Measurements from ENCODE around the gene MON1A. TPM values are rescaled to one million over a fixed set of nuclear protein-coding genes. Genes with fewer than 3 reads are reported as not detected.

MON1A gene
- total and polyA plus RNA-seq, 4 donors: 4.6 to 9.5 (median 8.2) TPM

DNA sequence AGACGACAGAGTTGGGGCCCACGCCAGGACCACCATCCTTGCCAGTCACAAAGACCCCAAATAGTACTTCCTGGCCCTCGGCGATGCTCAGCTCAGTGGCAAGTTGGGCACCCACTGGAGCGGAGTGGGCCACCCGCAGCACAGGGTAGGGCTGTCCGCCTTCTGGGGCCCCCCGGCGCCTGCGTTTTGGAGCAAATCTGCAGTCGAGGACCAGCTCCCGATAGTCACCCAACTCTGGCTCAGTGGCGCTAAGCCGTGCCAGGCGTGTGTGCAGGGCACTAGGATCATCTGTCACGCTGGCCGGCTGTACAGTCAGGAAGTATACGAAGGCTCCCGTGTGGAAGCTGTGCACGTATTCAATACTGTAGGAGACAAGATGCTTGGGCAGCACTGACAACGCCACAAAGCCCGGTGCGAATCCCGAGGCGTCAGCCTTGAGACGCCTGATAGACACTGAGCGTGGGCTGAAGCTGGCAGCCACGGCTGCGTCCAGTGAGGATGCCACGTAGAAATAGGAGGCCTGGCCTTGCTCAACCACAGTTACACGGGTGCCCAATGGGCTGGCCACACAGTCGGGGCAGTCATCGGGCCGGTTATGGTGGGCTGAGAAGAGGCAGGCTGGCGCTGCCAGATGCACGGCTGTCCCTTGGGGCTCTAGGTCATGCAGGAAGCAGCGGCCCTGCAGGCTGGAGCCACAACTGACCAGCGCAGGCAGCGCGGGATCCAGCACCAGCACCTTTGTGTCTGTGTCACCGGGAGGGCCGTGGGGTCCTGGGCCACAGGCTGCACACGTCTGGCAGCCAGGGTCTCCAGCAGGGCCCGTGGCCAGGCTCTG lies 26.9 kb downstream of the MON1A start:
- 96% methylated on average over 44 of the region's 44 CpGs for WGBS
- DNase-seq (ENCODE audit: low spot score): no peak

DNA sequence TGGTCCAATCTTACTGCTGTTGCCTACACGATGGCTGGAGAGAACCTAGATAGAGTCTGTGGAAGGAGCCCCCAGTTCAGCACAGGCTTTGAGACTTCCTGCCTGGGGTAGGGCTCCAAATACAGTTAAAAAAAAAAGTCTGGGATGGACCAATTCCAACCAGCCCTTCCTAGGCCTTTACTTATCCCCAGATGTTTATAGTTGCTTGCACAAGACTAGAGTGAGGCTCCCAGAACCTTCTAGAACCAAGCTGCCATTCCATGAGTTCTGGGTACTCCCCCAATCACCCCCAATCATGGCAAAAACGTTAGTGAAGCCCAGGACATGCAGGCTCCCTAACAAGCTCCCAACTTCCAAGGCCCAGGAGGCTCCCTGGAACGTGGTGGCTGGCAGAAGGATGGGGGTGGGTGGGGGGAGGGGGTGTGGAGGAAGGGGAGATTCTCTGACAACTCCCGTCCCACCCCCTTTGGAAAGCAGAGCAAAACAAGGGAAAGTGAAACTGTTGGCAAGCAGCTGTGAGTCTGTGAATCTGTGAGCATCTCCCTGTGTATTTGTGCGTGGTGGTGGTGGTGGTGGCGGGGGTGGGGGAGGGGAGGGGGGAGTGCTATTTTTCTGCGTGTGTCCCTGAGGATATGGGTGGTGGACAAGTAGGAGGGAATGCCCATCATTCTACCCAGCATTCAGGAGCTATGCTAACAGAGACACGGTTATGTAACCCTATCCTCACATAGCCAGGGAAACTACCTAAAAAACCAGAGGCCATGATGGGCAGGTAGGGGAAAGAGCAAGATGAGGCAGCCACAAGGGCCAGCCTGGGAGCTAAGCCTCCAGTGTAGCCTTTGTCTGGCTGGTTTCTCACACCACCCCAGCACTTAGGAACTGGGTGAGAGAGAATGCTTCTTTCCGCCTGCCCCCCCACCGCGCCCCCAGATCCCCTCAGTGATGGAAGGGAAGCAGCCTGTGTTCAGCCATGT lies 28.0 kb downstream of the MON1A start:
- no peak for DNase-seq (ENCODE audit: low spot score)
- 65% methylated on average over 11 of the region's 11 CpGs for WGBS
- no peak for TF ChIP-seq EGR1 (IDR thresholded peaks at IDR 0.05; ENCODE audit: low read depth in 2 of 2)
- no peak for TF ChIP-seq HNF4A (conservative IDR thresholded peaks at IDR 0.05)
- TF ChIP-seq, protein P1, sequence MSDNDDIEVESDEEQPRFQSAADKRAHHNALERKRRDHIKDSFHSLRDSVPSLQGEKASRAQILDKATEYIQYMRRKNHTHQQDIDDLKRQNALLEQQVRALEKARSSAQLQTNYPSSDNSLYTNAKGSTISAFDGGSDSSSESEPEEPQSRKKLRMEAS (IDR thresholded peaks at IDR 0.05): no peak
- TF ChIP-seq JUND (IDR thresholded peaks at IDR 0.05): no peak
- TF ChIP-seq, protein P2, sequence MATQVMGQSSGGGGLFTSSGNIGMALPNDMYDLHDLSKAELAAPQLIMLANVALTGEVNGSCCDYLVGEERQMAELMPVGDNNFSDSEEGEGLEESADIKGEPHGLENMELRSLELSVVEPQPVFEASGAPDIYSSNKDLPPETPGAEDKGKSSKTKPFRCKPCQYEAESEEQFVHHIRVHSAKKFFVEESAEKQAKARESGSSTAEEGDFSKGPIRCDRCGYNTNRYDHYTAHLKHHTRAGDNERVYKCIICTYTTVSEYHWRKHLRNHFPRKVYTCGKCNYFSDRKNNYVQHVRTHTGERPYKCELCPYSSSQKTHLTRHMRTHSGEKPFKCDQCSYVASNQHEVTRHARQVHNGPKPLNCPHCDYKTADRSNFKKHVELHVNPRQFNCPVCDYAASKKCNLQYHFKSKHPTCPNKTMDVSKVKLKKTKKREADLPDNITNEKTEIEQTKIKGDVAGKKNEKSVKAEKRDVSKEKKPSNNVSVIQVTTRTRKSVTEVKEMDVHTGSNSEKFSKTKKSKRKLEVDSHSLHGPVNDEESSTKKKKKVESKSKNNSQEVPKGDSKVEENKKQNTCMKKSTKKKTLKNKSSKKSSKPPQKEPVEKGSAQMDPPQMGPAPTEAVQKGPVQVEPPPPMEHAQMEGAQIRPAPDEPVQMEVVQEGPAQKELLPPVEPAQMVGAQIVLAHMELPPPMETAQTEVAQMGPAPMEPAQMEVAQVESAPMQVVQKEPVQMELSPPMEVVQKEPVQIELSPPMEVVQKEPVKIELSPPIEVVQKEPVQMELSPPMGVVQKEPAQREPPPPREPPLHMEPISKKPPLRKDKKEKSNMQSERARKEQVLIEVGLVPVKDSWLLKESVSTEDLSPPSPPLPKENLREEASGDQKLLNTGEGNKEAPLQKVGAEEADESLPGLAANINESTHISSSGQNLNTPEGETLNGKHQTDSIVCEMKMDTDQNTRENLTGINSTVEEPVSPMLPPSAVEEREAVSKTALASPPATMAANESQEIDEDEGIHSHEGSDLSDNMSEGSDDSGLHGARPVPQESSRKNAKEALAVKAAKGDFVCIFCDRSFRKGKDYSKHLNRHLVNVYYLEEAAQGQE (IDR thresholded peaks at IDR 0.05): no peak
- TF ChIP-seq, protein P3, sequence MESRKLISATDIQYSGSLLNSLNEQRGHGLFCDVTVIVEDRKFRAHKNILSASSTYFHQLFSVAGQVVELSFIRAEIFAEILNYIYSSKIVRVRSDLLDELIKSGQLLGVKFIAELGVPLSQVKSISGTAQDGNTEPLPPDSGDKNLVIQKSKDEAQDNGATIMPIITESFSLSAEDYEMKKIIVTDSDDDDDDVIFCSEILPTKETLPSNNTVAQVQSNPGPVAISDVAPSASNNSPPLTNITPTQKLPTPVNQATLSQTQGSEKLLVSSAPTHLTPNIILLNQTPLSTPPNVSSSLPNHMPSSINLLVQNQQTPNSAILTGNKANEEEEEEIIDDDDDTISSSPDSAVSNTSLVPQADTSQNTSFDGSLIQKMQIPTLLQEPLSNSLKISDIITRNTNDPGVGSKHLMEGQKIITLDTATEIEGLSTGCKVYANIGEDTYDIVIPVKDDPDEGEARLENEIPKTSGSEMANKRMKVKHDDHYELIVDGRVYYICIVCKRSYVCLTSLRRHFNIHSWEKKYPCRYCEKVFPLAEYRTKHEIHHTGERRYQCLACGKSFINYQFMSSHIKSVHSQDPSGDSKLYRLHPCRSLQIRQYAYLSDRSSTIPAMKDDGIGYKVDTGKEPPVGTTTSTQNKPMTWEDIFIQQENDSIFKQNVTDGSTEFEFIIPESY (IDR thresholded peaks at IDR 0.05): no peak
- TF ChIP-seq GABPA (IDR thresholded peaks at IDR 0.05 in 1 of 2, conservative IDR thresholded peaks at IDR 0.05 in 1 of 2): no peak
- no peak for TF ChIP-seq RXRA (IDR thresholded peaks at IDR 0.05)
- TF ChIP-seq, protein P4, sequence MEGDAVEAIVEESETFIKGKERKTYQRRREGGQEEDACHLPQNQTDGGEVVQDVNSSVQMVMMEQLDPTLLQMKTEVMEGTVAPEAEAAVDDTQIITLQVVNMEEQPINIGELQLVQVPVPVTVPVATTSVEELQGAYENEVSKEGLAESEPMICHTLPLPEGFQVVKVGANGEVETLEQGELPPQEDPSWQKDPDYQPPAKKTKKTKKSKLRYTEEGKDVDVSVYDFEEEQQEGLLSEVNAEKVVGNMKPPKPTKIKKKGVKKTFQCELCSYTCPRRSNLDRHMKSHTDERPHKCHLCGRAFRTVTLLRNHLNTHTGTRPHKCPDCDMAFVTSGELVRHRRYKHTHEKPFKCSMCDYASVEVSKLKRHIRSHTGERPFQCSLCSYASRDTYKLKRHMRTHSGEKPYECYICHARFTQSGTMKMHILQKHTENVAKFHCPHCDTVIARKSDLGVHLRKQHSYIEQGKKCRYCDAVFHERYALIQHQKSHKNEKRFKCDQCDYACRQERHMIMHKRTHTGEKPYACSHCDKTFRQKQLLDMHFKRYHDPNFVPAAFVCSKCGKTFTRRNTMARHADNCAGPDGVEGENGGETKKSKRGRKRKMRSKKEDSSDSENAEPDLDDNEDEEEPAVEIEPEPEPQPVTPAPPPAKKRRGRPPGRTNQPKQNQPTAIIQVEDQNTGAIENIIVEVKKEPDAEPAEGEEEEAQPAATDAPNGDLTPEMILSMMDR (IDR thresholded peaks at IDR 0.05; ENCODE audit: low read depth, low read length, missing input control): no peak
- TF ChIP-seq, protein P5, sequence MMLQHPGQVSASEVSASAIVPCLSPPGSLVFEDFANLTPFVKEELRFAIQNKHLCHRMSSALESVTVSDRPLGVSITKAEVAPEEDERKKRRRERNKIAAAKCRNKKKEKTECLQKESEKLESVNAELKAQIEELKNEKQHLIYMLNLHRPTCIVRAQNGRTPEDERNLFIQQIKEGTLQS (IDR thresholded peaks at IDR 0.05): no peak
- TF ChIP-seq HNF4G (IDR thresholded peaks at IDR 0.05): no peak
- TF ChIP-seq FOXA1 (IDR thresholded peaks at IDR 0.05): no peak
- TF ChIP-seq TAF1 (conservative IDR thresholded peaks at IDR 0.05): no peak
- H3K4me3 ChIP-seq (ENCODE audit: low read depth in 1 of 3, low read length in 3 of 3): no peak overlapping the region
- no peaks in the 10 kb centered on the region for H3K9me3 ChIP-seq (ENCODE audit: control insufficient read depth in 4 of 4, low read length in 3 of 4)
- no peak overlapping the region for H3K9ac ChIP-seq (ENCODE audit: low read depth in 1 of 2, low read length in 2 of 2)
- H3K36me3 ChIP-seq (ENCODE audit: control insufficient read depth in 4 of 4, insufficient read depth in 3 of 4, low read depth in 1 of 4, low read length in 3 of 4): no peaks in the 10 kb centered on the region
- H3K27ac ChIP-seq (ENCODE audit: low read depth in 1 of 2, low read length in 2 of 2): no peak overlapping the region
- H3K27me3 ChIP-seq (ENCODE audit: control insufficient read depth in 4 of 4, insufficient read depth in 4 of 4, low read length in 3 of 4): no peaks in the 10 kb centered on the region
- H3K4me1 ChIP-seq (ENCODE audit: control insufficient read depth in 4 of 4, insufficient read depth in 4 of 4, low read length in 3 of 4): peaks cover 4 to 14% (median 6%) of the 10 kb centered on the region in 4 donors

More for the DNA sequence above, 26.9 kb downstream of the MON1A start:
- Histone ChIP-seq H3K36me3 (ENCODE audit: control insufficient read depth in 4 of 4, insufficient read depth in 3 of 4, low read depth in 1 of 4, low read length in 3 of 4) (no peaks in the 10 kb centered on the region), H3K9me3 (ENCODE audit: control insufficient read depth in 4 of 4, low read length in 3 of 4) (no peaks in the 10 kb centered on the region), H3K9ac (ENCODE audit: low read depth in 1 of 2, low read length in 2 of 2) (no peak overlapping the region), H3K4me3 (ENCODE audit: low read depth in 1 of 3, low read length in 3 of 3) (no peak overlapping the region), H3K27me3 (ENCODE audit: control insufficient read depth in 4 of 4, insufficient read depth in 4 of 4, low read length in 3 of 4) (no peaks in the 10 kb centered on the region), H3K4me1 (ENCODE audit: control insufficient read depth in 4 of 4, insufficient read depth in 4 of 4, low read length in 3 of 4) (peaks cover 4 to 14% (median 6%) of the 10 kb centered on the region in 4 donors), H3K27ac (ENCODE audit: low read depth in 1 of 2, low read length in 2 of 2) (no peak overlapping the region)
- TF ChIP-seq EGR1 (IDR thresholded peaks at IDR 0.05; ENCODE audit: low read depth in 2 of 2) (no peak), FOXA1 (IDR thresholded peaks at IDR 0.05) (no peak), HNF4A (conservative IDR thresholded peaks at IDR 0.05) (no peak), JUND (IDR thresholded peaks at IDR 0.05) (no peak), YY1 (IDR thresholded peaks at IDR 0.05) (no peak)
- TF ChIP-seq, protein P4 (IDR thresholded peaks at IDR 0.05; ENCODE audit: low read depth, low read length, missing input control): no peak
- TF ChIP-seq, protein P1 (IDR thresholded peaks at IDR 0.05): no peak

Data from liver (tissue), 9 donors.